Activated CD4-positive, alpha-beta T cell treated with anti-CD3 and anti-CD28 coated beads, Interleukin-2, amount 10 ng/mL, durations not matched to agents 7 days and 5 days (primary cell): ENCODE measurements around the gene CFB. TPM values are rescaled to one million over a fixed set of nuclear protein-coding genes. Genes with fewer than 3 reads are reported as not detected.
"Not testable (repeated sequence)": the region's sequence is repeated elsewhere in the genome, so short reads cannot be mapped to it uniquely, and the experiment has no call there.

Experiments
- CTCF ChIA-PET: fragments of 350-600 bp; sonication (Branson Sonifier 250); formaldehyde crosslinking; loops from one replicate; lab custom pipeline; 2021; ENCODE audit warnings: antibody characterized with exemption; lab: Charles Lee
- POLR2A ChIA-PET: fragments of 350-600 bp; sonication (Branson Sonifier 250); formaldehyde crosslinking; loops from one replicate; lab custom pipeline; 2021; ENCODE audit warnings: antibody characterized with exemption; lab: Charles Lee
- DNase-seq: peaks from one replicate; pipeline ENCODE4 v3.0.0-alpha.2; 2020
- H3K27ac Mint-ChIP-seq: one replicate; pipeline ENCODE4 v1.8.0; 2021; ENCODE audit warnings: mild to moderate bottlenecking, moderate library complexity, mixed read lengths
- H3K27me3 Mint-ChIP-seq: one replicate; pipeline ENCODE4 v1.8.0; 2021; ENCODE audit warnings: mixed read lengths
- H3K36me3 Mint-ChIP-seq: one replicate; pipeline ENCODE4 v1.8.0; 2021; ENCODE audit warnings: low read depth, mixed read lengths
- H3K4me1 Mint-ChIP-seq: one replicate; pipeline ENCODE4 v1.8.0; 2021; ENCODE audit warnings: mixed read lengths
- H3K4me3 Mint-ChIP-seq: one replicate; pipeline ENCODE4 v1.8.0; 2021; ENCODE audit warnings: mild to moderate bottlenecking, moderate library complexity, mixed read lengths
- H3K9me3 Mint-ChIP-seq: one replicate; pipeline ENCODE4 v1.8.0; 2021; ENCODE audit warnings: mixed read lengths
- total RNA-seq, 2 experiments: library from RNA; stranded (reverse); gene quantifications; one replicate each; pipeline ENCODE4 v1.2.3, GENCODE V29; 2021

The CFB gene
- total RNA-seq, 2 experiments from 2014 or later, result 0.37 TPM; not detected in 1

- CTCF ChIA-PET, result interaction anchor here (0.6 to 0.9 kb wide), 4 partner anchors 21 to 1187 kb away, joined by 3 to 4 read pairs (median 4); no protein-coding TSS in a partner anchor
- H3K9me3 Mint-ChIP-seq, result no peaks in the 10 kb centered on the region
- DNase-seq, result no peak
- no peak overlapping the region for H3K4me3 Mint-ChIP-seq
- no peak overlapping the region for H3K27ac Mint-ChIP-seq
- peaks cover 2% of the 10 kb centered on the region for H3K27me3 Mint-ChIP-seq
- POLR2A ChIA-PET, result no interaction called here
- no peaks in the 10 kb centered on the region for H3K4me1 Mint-ChIP-seq
- H3K36me3 Mint-ChIP-seq, result no peaks in the 10 kb centered on the region
Measured at GRCh38 chr6:31919624-31920303, 26.1 kb upstream of the CFB start.

- Mint-ChIP-seq H3K4me3 (no peak overlapping the region), H3K27me3 (peaks cover 2% of the 10 kb centered on the region), H3K4me1 (no peaks in the 10 kb centered on the region), H3K9me3 (no peaks in the 10 kb centered on the region), H3K27ac (no peak overlapping the region), H3K36me3 (no peaks in the 10 kb centered on the region)
- POLR2A ChIA-PET, result no interaction called here
- no peak for DNase-seq
- CTCF ChIA-PET, result no interaction called here
Measured at GRCh38 chr6:31920811-31921210, 25.1 kb upstream of the CFB start.

- POLR2A ChIA-PET, result no interaction called here
- CTCF ChIA-PET, result interaction anchor here (0.6 to 1.9 kb wide), 5 partner anchors 28 to 418 kb away, joined by 3 to 4 read pairs (median 4); partner anchors contain the start of genes NELFE and SKIC2
- Mint-ChIP-seq H3K27me3 (no peaks in the 10 kb centered on the region), H3K4me3 (no peak overlapping the region), H3K9me3 (no peaks in the 10 kb centered on the region), H3K27ac (no peak overlapping the region), H3K36me3 (no peaks in the 10 kb centered on the region), H3K4me1 (no peaks in the 10 kb centered on the region)
- DNase-seq, result peak; percentile 20
Measured at GRCh38 chr6:31922942-31923341, 23.0 kb upstream of the CFB start.

GRCh38 chr6:31927242-31927862 is 18.5 kb upstream of the CFB start, which contains the start of gene C2:
Gene C2 (plus strand): TSS chr6:31927717. CDS start chr6:31927753, 36 bp downstream.
- Mint-ChIP-seq H3K4me1 (no peaks in the 10 kb centered on the region), H3K36me3 (no peaks in the 10 kb centered on the region), H3K27ac (no peak within 1 kb of the TSS), H3K9me3 (no peaks in the 10 kb centered on the region), H3K27me3 (no peaks in the 10 kb centered on the region), H3K4me3 (no peak within 1 kb of the TSS)
- DNase-seq, result no peak
- POLR2A ChIA-PET, result no interaction called here
- CTCF ChIA-PET, result no interaction called here

GRCh38 chr6:31927863-31928671 is 17.8 kb upstream of the CFB start:
- no peak for DNase-seq
- Mint-ChIP-seq H3K9me3 (no peaks in the 10 kb centered on the region), H3K4me3 (no peak overlapping the region), H3K27ac (no peak overlapping the region), H3K36me3 (no peaks in the 10 kb centered on the region), H3K27me3 (no peaks in the 10 kb centered on the region), H3K4me1 (no peaks in the 10 kb centered on the region)
- ChIA-PET POLR2A (no interaction called here), CTCF (no interaction called here)

GRCh38 chr6:31928672-31928939 is 17.3 kb upstream of the CFB start:
- ChIA-PET POLR2A (no interaction called here), CTCF (no interaction called here)
- no peak for DNase-seq
- Mint-ChIP-seq H3K27ac (no peak overlapping the region), H3K4me3 (no peak overlapping the region), H3K4me1 (no peaks in the 10 kb centered on the region), H3K9me3 (no peaks in the 10 kb centered on the region), H3K27me3 (no peaks in the 10 kb centered on the region), H3K36me3 (no peaks in the 10 kb centered on the region)

GRCh38 chr6:31930962-31931361 is 14.9 kb upstream of the CFB start:
- Mint-ChIP-seq H3K9me3 (no peaks in the 10 kb centered on the region), H3K4me1 (no peaks in the 10 kb centered on the region), H3K4me3 (no peak overlapping the region), H3K36me3 (no peaks in the 10 kb centered on the region), H3K27ac (no peak overlapping the region), H3K27me3 (no peaks in the 10 kb centered on the region)
- CTCF ChIA-PET, result interaction anchor here (1.3 kb wide), 1 partner anchor 21 kb away, joined by 4 read pairs; no protein-coding TSS in a partner anchor
- DNase-seq, result no peak
- POLR2A ChIA-PET, result interaction anchor here (0.6 kb wide), 1 partner anchor 27 kb away, joined by 3 read pairs; no protein-coding TSS in a partner anchor

GRCh38 chr6:31932137-31932536 is 13.8 kb upstream of the CFB start:
- DNase-seq, H3K27ac Mint-ChIP-seq, POLR2A ChIA-PET, CTCF ChIA-PET, H3K4me1 Mint-ChIP-seq, H3K27me3 Mint-ChIP-seq, H3K36me3 Mint-ChIP-seq, H3K9me3 Mint-ChIP-seq, H3K4me3 Mint-ChIP-seq: not testable (repeated sequence)

- no peak overlapping the region for H3K27ac Mint-ChIP-seq
- no peak overlapping the region for H3K4me3 Mint-ChIP-seq
- H3K4me1 Mint-ChIP-seq, result no peaks in the 10 kb centered on the region
- DNase-seq, result no peak
- ChIA-PET POLR2A (no interaction called here), CTCF (interaction anchor here (1.5 kb wide), 1 partner anchor 9 kb away, joined by 4 read pairs; no protein-coding TSS in a partner anchor)
- H3K9me3 Mint-ChIP-seq, result no peaks in the 10 kb centered on the region
- no peaks in the 10 kb centered on the region for H3K27me3 Mint-ChIP-seq
- no peaks in the 10 kb centered on the region for H3K36me3 Mint-ChIP-seq
Measured at GRCh38 chr6:31933537-31933936, 12.4 kb upstream of the CFB start.

GRCh38 chr6:31935021-31935420 is 10.9 kb upstream of the CFB start:
- ChIA-PET POLR2A (no interaction called here), CTCF (interaction anchor here (0.6 to 0.9 kb wide), 2 partner anchors 19 to 24 kb away, joined by 3 read pairs; partner anchors contain the start of genes NELFE and SKIC2)
- no peaks in the 10 kb centered on the region for H3K36me3 Mint-ChIP-seq
- H3K27me3 Mint-ChIP-seq, result no peaks in the 10 kb centered on the region
- no peak for DNase-seq
- no peaks in the 10 kb centered on the region for H3K4me1 Mint-ChIP-seq
- H3K9me3 Mint-ChIP-seq, result no peaks in the 10 kb centered on the region
- no peak overlapping the region for H3K4me3 Mint-ChIP-seq
- H3K27ac Mint-ChIP-seq, result no peak overlapping the region

- ChIA-PET POLR2A (no interaction called here), CTCF (interaction anchor here (0.6 kb wide), 1 partner anchor 20 kb away, joined by 3 read pairs; no protein-coding TSS in a partner anchor)
- H3K9me3 Mint-ChIP-seq, result no peaks in the 10 kb centered on the region
- peaks cover 6% of the 10 kb centered on the region for H3K27me3 Mint-ChIP-seq
- no peak overlapping the region for H3K27ac Mint-ChIP-seq
- DNase-seq, result no peak
- H3K4me1 Mint-ChIP-seq, result no peaks in the 10 kb centered on the region
- no peak overlapping the region for H3K4me3 Mint-ChIP-seq
- H3K36me3 Mint-ChIP-seq, result no peaks in the 10 kb centered on the region
Measured at GRCh38 chr6:31935823-31936222, 10.1 kb upstream of the CFB start.

GRCh38 chr6:31940256-31940664 is 5.6 kb upstream of the CFB start:
- Mint-ChIP-seq H3K4me1 (no peaks in the 10 kb centered on the region), H3K27ac (no peak overlapping the region), H3K9me3 (no peaks in the 10 kb centered on the region), H3K27me3 (peaks cover 9% of the 10 kb centered on the region), H3K36me3 (no peaks in the 10 kb centered on the region), H3K4me3 (no peak overlapping the region)
- no peak for DNase-seq
- POLR2A ChIA-PET, result no interaction called here
- CTCF ChIA-PET, result interaction anchor here (0.6 kb wide), 1 partner anchor 727 kb away, joined by 3 read pairs; no protein-coding TSS in a partner anchor

GRCh38 chr6:31943742-31944141 is 2.2 kb upstream of the CFB start:
- no peak for DNase-seq
- CTCF ChIA-PET, result interaction anchor here (0.5 to 3.0 kb wide), 3 partner anchors 8 to 19 kb away, joined by 3 to 9 read pairs (median 4); no protein-coding TSS in a partner anchor
- H3K4me1 Mint-ChIP-seq, result no peaks in the 10 kb centered on the region
- H3K36me3 Mint-ChIP-seq, result no peaks in the 10 kb centered on the region
- no peak overlapping the region for H3K4me3 Mint-ChIP-seq
- no peak overlapping the region for H3K27ac Mint-ChIP-seq
- no peaks in the 10 kb centered on the region for H3K9me3 Mint-ChIP-seq
- H3K27me3 Mint-ChIP-seq, result peaks cover 9% of the 10 kb centered on the region
- POLR2A ChIA-PET, result no interaction called here
